ENCODE measurements around the gene GSE1.

Gene GSE1

DNA sequence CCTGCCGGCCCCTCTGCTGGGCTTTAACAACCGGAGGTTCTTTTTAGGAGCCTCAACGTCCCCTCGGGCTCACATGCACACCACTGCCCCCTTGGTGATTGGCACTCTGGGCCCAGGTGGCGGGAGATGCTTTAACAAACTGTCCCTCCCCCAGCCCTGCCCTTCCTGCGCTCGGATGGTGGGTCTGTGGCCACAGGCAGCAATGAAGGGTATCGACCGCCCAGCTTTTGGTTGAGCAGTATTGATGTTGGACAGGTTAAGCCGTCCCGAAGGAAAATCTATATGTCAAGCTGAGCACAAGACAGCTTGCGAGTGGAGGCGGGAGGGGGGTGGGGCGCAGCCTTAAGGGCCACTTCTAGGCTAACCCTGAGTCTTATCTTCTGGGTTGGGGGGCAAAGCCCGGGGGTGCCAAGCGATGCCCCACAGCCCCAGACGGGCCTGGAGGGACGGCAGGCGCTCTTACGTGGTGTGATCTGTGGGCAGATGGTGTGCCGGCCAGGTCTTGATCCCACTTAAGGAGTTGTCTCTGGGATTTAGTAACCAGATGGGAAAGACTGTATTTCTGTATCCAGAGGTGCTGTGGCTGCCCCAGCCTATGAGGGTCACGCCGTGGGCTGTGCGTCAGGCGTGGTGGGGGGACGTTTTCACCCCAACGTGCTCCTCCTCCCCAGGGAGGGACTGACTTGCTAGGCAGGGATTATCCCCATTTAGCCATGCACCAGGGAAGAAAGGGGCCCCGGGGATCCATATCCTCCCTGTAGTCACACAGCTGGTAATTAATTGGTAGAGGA, 6.2 kb downstream of the GSE1 start:
- no peak for DNase-seq (ENCODE audit: low read depth)

DNA sequence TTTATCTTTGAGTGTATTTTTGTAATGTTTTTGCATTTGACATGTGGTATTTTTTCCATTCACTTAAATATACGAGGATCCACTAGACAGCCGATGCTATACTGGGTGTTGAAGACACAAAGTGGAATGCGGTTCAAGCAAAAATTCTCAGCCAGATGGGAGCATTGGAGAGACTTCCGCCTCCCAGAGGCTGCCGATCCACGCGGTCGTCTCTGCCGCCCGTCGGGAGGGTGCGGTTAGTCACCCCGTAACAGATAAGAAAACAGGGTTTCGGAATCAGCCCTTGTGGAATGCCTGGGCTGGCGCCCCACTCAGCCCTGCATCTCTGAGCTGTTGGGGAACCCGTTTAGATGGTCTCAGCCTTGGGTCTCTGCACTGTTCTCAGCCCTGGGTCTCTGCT, 7.3 kb downstream of the GSE1 start:
- DNase-seq (ENCODE audit: low read depth) = no peak

DNA sequence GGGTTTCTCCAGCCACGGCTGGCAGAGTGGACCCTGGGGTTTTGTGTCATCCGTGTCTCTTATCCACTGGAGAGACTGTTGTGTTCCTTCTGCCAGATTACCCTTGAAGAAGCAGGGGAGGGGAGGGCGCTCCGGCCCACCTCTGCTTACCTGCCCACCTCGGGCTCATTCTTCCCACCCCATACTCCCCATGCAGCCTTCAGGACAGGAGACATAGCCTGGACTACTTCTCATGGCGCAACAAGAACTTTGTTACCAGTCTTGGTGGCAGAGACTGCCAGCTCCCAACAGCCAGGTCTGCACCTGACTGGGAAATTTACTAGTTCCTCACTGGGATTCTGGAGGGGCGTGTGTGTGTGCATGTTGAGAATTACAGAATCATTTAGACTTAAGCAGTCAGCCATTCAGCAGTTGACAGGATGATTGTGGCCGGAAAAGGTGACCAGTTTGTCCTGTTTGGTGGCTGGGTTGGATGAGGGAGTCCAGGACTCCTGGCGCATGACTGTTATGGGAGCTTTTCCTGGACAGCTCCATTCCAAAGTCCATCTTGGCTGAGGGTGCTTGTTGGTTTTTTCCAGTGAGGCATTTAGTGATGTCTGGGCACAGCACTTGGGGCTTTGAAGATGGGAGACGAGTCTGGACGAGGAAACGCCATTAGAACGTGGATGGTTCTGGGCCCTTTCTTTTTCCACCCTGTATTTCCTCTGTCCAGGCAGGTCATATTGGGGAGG, 8.7 kb downstream of the GSE1 start:
- DNase-seq (ENCODE audit: low read depth) = no peak

DNA sequence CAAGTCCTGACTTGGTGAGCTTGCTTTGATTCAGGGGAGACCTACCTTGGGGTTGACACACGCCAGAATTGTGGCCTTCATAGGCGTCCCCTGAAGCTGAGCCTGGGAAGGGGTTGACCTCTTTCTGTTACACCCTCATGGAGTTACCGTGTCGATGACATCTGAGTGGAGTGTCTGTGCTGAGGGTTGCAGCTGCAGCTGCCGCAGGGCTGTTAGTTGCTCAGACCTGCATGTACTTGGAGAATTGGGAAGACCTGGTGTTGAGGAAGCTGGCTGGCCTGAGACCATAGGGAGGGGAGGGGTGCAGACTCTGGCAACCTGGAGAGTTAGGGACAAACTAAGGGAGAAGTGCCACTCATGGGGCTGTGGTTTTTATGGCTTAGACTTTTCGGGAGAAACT, 9.6 kb downstream of the GSE1 start:
- DNase-seq (ENCODE audit: low read depth) = no peak

DNA sequence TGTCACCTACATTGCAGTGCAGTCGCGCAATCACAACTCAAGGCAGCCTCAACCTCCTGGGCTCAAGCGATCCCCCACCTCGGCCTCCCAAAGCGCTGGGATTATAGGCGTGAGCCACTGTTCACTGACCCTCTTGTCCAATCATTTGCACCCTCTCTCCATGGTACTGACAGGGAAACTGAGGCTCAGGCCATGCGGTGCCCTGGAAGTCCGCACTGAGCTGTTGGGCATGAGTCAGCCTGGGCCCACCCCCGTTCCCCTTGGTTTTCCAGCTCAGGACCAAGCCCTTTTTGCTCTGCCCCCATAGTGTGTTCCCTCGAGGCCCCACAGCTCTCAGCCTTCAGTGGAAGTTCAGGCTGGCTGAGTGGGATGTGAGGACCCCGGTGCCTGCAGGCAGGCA, 10.1 kb downstream of the GSE1 start:
- DNase-seq (ENCODE audit: low read depth) = no peak

DNA sequence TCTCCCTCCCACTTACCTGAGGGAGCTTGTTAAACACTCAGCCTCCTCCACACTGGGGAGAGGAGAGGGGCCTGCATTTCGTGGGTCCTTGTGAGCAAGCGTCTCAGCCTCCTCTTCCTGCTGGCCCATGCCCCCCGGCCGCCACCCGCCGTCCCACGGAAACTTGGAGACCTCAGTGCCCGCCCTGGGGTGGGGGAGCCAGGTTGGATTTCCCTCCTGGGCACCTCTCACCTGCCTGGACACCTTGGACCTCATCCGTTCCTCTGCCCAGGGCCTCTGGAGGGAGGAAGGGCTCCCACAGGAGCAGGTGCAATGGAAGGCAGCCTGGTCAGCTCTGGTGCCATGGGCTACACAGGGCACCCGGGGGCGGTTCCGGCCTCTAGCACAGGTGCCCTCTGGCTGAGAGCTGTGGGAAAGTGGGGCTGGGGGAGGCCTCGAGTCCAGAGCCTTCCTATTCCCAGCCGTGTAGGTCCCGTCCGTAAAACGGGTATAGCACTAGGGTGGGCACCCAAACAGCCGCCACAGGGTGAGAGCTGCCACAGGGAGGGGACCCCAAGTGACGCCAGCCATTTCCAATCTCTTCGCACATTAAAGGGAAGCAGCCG, 11.0 kb downstream of the GSE1 start:
- no peak for DNase-seq (ENCODE audit: low read depth)

DNA sequence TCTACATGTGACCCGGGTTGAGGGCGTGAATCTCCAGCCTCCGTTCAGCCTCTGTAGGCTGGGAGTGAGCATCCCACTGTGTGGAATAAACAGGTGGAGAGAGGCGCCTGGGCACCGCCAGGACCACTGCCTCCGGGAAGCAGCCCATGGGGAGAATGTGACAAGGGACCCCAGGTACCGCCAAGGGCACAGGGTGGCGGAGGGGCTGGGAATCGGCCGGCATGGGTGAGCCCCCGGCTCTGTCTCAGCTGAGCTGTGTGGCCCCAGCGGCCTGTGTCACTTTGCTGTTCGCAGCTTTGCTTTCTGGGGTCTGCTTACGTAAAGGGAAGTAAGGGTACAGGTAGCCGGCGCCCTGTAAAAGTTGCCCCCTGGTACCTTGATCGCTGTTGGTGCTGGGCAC, 11.5 kb downstream of the GSE1 start:
- no peak for DNase-seq (ENCODE audit: low read depth)

DNA sequence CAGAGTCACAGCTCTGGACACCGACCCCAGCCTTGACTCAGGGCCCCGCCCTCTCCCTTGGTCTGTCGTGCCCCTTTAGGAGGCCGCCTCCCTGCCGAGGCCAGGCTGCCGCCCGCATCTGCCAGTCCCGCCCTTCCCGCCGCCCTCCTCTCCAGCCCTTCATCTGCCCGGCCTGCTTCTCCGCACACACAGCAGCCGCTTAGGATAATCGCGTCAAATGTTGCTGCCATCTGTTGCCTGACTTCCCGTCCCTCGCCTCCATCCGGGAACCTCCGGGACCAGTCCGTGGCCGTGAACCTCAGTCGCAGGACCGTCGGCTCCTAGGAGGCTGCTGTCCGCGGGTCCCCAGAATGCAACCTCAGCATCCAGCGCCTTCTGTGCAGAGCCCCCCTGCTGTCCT, 11.9 kb downstream of the GSE1 start:
- DNase-seq (ENCODE audit: low read depth) = no peak

DNA sequence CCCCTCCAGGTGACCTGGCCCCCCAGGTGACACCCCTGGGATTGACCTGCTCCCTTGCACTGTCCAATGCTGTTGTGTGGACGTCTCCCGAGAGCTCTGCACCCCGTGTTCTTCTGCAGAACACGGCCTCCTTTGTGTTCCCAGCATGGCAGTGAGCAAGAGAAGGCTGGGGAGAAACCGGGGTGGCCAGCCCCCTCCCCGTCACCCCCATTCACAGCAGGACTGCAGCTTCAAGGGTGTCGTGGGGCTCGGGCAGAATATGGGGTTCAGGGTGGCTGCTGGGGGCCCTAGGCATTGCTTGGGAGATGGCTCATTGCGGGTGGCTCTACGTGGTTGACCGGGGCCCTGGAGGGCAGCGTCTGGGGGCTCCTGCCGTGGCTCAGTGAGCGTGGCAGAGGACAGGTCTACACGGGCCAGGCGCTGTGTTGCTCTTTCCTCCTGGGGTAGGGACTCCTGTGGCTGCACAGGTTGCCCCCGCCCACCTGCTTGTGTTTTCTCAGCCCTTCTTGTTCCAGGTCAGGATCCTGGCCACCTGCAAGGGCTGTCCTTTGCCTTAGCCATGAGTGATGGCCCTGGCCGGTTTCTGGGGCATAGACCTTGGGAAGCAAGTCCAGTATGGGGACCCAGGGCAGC, 12.5 kb downstream of the GSE1 start:
- DNase-seq (ENCODE audit: low read depth) = no peak

DNA sequence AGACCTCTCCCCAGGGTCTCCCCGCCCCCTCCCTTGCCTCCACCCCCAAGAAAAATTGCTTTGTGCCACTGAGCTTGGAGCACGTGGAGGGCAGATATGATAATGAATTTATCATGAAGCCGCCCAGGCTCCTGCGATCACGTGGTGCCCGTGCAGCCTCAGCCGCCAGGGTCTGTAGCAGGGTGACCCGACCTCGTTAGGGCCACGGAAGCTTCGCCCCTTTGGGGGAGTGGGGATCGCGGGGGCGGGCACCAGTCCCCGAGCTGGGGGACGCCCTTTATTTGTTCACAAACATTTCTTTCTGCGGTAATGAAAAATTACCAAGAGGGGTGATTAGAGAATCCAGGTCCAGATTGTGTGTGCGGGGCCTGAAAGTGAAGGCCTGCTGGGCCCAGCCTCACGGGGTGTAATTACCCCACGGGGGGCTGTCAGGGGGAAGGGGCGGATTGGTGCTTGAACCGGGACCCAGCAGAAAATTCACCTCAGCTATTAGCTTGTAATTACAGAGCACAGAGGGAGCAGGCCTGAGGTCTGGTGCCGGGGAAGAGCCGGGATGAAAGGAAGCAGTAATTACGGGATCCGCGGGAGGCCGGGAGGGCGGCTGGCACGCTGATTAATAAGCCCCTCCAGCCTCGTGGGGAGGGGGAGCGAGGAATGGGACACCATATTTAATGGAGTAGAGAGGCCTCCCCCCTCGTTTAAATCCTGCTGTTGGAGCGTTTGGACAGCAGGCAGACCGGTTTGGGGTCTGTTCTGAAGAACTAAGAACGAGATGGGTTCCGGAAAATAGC, 13.3 kb downstream of the GSE1 start:
- DNase-seq (ENCODE audit: low read depth) = no peak

DNA sequence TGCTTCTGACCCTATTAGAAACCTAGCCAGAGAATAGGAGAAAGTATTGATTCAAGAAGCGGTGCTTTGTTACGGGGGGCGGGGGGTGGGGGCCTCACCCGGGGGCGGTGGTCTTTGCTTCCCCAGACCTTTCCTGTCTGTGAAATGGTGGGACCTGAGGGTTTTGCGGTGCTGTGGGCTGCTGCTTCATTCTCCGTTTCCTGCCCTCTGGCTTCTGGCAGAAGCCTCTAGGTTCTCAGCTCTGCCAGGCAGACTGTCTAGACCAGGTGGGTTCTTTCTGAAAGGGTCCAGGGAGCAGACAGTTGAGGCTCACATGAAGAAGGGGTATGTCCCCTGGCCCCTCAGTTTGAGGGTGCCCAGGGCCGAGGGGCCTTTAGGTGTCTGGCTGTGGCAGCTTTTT, 14.0 kb downstream of the GSE1 start:
- no peak for DNase-seq (ENCODE audit: low read depth)

DNA sequence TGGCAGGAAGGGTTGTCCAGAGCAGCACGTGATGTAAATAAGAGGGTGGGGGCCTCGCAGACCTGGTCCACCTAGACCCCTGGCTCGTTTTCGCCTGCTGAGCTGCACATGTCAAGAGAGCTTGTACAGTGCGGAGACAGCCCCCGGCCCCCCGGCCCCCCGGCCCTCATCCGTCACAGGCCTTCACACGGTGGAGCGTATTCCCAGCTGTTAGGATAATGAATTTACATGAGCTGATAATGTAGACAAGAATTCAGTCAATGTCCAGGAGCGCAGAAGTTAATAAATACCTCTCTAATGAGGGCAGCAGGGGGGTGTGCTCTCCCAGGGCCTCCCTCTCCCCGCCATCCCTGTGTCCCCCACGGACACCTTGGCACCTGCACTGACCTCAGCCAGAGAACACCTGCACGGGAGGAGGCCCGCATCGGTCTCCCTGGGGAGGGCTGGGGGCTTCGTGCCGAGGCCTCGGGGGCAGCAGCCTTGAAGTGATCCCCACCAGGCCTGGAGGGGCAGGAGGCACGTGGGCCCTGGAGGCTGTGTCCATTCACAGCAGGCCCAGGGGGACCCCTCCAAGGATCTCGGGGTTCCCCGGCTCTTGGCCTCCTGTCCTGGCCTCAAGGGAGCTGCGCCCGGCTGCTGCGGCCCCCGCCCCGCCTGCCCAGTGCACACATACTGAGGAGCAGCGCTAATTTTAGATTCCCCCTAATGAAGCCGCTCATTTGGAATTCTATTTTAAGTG, 14.6 kb downstream of the GSE1 start:
- DNase-seq (ENCODE audit: low read depth) = no peak

DNA sequence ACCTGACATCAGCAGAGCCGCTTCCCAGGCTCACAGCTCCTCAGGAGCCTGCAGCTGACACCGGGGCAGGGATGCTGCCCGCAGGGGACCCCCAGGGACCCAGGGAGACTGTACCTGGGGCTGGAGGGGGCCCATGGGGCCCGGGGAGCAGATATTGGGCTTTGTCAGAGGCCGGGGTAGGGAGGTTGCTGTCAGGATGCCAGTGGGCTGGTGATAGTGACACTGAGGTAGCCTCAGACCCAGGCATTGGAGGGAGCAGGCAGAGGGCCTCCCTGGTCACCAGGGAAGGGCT, 15.1 kb downstream of the GSE1 start:
- DNase-seq (ENCODE audit: low read depth) = no peak

DNA sequence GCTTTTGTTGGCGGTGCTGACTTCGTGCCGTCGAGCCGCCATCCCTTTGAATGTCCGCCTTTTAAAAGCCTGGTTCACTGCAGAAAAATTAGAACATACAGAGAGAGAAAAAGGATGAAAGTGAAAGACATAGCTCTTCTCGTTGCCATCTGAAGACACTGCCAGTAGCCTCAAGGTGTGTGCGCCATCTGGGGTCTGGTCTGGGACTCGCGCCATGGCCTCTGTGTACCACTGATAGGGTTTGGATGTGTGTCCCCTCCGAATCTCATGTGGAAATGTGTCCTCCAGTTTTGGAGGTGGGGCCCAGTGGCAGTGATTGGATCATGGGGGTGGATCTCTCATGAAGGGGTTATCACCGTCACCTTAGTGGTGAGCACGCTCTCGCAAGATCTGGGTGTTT, 15.5 kb downstream of the GSE1 start:
- DNase-seq (ENCODE audit: low read depth) = no peak

DNA sequence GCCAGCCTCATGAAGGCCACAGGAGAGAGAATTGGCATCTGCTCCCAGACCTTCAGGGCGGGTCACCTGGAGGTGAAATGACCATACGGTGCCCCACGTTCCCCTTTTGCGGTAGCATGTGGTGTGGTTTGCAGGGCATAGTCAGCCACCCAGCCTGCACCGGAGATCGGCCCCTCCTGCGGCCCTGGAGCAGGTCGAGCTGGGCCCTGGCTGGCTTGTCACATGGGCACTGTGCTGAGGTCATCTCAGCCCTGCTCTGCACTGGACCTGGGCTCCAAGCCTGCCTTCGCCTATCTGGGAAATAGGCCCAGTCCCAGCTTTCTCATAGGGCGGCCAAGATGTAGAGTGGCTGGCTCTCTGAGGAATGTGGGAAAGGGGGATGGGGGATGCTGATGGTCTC, 16.2 kb downstream of the GSE1 start:
- DNase-seq (ENCODE audit: low read depth) = no peak

DNA sequence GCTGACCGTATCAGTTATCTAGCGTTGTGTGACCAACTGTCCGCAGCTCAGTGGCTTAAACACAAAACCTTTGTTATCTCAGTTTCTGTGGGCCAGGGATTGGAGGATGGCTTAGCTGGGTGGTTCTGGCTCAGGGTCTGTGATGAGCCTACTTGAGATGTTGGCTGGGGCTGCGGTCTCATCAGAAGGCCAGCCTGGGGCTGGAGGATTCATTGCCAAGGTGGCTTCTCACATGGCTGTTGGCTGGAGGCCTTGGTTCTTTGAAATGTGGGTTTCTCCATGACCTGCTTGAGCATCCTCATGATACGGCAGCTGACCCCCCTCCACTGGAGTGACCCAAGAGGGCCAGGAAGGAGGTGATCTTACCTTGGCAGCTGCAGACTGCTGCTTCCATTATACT, 16.7 kb downstream of the GSE1 start:
- DNase-seq (ENCODE audit: low read depth) = no peak

DNA sequence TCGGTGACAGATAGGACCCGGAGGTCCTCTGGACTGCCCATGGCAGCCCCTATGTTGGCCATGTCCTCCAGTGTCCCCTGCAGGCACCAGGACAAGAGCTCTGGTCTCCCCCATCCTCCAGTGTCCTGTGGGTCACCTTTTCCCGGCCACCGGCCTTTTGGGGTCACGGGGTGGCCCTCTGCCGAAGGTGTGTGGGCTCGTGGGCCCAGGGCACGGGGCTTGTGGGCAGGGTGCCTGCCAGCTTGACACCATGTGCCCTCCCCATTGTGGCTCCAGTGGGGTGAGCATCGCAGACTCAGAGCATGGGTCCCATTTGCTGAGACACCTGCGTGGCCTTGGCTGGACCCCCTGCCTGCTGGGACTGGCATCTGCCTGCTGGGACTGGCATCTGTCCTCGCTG, 18.1 kb downstream of the GSE1 start:
- no peak for DNase-seq (ENCODE audit: low read depth)

DNA sequence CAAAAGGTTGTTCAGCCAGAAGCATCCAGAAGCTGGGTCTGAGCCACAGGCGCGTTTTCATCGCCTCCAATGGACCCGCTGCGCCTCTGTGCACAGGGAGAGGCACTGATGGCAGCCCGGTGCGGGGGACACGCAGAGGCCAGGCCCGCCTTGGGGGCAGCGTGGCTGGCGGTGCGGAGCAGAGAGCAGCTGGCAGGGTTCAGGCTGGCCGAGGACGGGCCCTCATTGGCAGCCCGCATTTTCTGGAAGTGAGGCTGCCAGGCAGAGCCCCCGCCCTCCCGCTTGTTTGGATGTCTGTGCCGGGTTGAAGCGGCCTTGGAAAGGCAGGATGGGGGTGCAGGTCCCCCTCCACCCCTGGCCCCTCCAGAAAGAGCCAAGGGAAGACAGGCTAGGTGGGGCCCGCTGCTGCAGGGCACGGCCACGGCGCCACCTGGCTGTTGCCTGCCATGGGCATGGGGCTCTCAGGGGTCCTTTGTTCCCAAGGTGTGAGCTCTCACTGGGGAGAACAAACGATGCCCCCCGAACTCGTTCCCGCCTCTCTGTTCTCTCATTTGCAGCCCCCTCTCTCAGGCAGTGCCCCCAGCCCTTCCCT, 18.8 kb downstream of the GSE1 start:
- DNase-seq (ENCODE audit: low read depth) = no peak

DNA sequence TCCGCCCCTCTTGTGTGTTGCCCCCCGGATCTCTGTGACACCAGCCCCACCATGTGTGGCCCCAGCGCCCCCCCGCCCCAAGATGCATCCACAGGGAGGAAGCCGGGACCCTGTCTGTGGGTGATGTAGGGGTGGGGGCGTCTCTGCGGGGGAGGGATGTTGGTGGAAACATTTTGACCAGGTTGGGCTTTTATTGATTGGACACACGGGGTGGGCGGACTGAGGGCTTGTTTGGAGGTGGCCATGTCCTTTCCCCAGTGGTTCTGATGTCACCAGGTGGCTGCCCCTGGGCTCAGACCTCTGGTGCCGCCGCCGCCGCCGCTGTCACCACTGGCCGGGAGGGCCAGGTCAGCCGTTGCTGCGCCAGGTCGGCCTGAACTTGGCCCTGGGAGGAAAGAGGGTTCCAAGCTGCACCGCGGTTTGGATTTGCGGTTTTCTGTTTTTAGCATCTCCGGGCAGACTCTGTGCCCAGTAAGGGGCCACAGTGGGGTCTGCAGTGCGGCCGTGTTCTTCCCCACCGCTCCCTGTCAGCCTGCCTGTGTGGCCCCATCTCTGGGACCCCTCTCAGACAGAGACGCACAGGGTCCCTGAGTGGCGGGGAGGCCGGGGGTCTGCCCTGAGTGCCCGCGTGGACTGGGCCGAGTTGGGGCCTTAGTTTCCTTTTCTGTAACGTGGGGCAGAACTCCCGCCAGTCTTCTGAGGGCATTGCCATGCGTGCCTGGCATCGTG, 19.8 kb downstream of the GSE1 start:
- no peak for DNase-seq (ENCODE audit: low read depth)

DNA sequence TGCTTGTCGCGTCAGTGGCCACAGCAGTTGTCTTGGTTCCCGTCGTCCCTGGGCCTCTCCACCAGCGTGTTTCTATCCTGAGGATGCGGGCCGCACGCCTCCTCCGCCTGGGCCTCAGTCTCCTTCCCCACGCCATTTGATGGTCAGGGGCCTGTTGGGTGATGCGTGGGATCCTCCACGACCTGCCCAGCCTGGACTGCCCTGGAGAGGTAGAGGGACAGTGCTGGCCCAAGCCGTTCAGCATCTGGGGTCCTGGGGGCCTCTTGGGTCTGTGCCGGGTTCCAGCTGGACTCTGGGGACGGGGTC, 20.3 kb downstream of the GSE1 start:
- DNase-seq (ENCODE audit: low read depth) = no peak

DNA sequence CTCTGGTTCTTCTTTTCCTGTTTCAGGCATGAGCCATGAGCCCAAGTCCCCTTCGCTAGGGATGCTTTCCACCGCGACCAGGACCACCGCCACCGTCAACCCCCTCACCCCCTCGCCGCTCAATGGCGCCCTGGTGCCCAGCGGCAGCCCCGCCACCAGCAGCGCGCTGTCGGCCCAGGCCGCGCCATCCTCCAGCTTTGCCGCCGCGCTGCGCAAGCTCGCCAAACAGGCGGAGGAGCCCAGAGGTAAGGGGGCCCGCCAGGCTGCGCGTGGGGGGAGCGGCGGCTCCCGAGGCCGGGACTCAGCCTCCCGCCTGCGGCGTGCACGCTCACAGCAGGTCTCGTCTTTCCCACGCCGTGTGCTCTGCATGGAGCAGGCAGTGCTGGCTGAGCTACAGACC, 20.8 kb downstream of the GSE1 start:
- no peak for DNase-seq (ENCODE audit: low read depth)

Measured in HS-27A (cell line).